Liver (tissue), 3 donors: ENCODE results near the gene GLIS1.

ENCODE experiments used
- ATF3 ChIP-seq: IDR thresholded peaks from 2 replicates; pipeline ENCODE4 v1.6.1; 2016; ENCODE audit warnings: antibody characterized with exemption
- CTCF ChIP-seq: fragments of 150-350 bp; IDR thresholded peaks from 2 replicates; pipeline ENCODE4 v1.5.1; 2017; ENCODE audit warnings: improper control_type of control experiment, low read depth, low read length; ENCODE audit not compliant: missing input control
- FOXA1 ChIP-seq: IDR thresholded peaks from 2 replicates; pipeline ENCODE4 v1.6.1; 2016; ENCODE audit warnings: antibody characterized with exemption
- GABPA ChIP-seq, 2 donors: IDR thresholded peaks in 1 of 2; conservative IDR thresholded peaks in 1 of 2; 2 replicates each; pipeline ENCODE4 v1.6.1; 2016; ENCODE audit warnings: antibody characterized with exemption in 2 of 2, mild to moderate bottlenecking in 1 of 2, moderate library complexity in 1 of 2
- HNF4A ChIP-seq, 2 donors: conservative IDR thresholded peaks; 2 replicates each; pipeline ENCODE4 v1.6.1; 2016; ENCODE audit warnings: antibody characterized with exemption in 2 of 2, mild to moderate bottlenecking in 2 of 2
- JUND ChIP-seq, 2 donors: IDR thresholded peaks; 2 replicates each; pipeline ENCODE4 v1.6.1; 2016; ENCODE audit warnings: antibody characterized with exemption in 2 of 2
- MAX ChIP-seq: IDR thresholded peaks from 2 replicates; pipeline ENCODE4 v1.6.1; 2016; ENCODE audit warnings: antibody characterized with exemption
- RAD21 ChIP-seq, 2 donors: IDR thresholded peaks; 2 replicates each; pipeline ENCODE4 v1.6.1; 2016; ENCODE audit warnings: antibody characterized with exemption in 2 of 2, mild to moderate bottlenecking in 2 of 2
- REST ChIP-seq: IDR thresholded peaks from 2 replicates; pipeline ENCODE4 v1.6.1; 2016; ENCODE audit warnings: antibody characterized with exemption, mild to moderate bottlenecking
- RXRA ChIP-seq, 2 donors: IDR thresholded peaks; 2 replicates each; pipeline ENCODE4 v1.6.1; 2017 to 2018; ENCODE audit warnings: antibody characterized with exemption in 2 of 2, mild to moderate bottlenecking in 1 of 2
- SP1 ChIP-seq: IDR thresholded peaks from 2 replicates; pipeline ENCODE4 v1.6.1; 2018; ENCODE audit warnings: antibody characterized with exemption, mild to moderate bottlenecking
- TAF1 ChIP-seq: conservative IDR thresholded peaks from 2 replicates; pipeline ENCODE4 v1.6.1; 2016; ENCODE audit warnings: antibody characterized with exemption, mild to moderate bottlenecking
- YY1 ChIP-seq: IDR thresholded peaks from 2 replicates; pipeline ENCODE4 v1.6.1; 2016; ENCODE audit warnings: antibody characterized with exemption, mild to moderate bottlenecking
- donor health status: healthy.
- donor health status: healthy.

GRCh38 chr1:53525595-53525994, 213.4 kb downstream of the GLIS1 start:
- no peak for TF ChIP-seq JUND (IDR thresholded peaks at IDR 0.05)
- TF ChIP-seq CTCF: no peak
- TF ChIP-seq GABPA (IDR thresholded peaks at IDR 0.05 in 1 of 2, conservative IDR thresholded peaks at IDR 0.05 in 1 of 2): no peak
- TF ChIP-seq TAF1: no peak
- no peak for TF ChIP-seq FOXA1
- TF ChIP-seq RAD21 (IDR thresholded peaks at IDR 0.05): no peak
- TF ChIP-seq MAX: no peak
- no peak for TF ChIP-seq SP1
- no peak for TF ChIP-seq YY1
- no peak for TF ChIP-seq REST
- no peak for TF ChIP-seq ATF3
- no peak for TF ChIP-seq RXRA (IDR thresholded peaks at IDR 0.05)
- no peak for TF ChIP-seq HNF4A (conservative IDR thresholded peaks at IDR 0.05)
